SK-N-MC (cell line): ENCODE results near the gene HOXB1.

Source experiments
- EZH2 ChIP-seq: fragments of 200-600 bp; sonication (generic); IDR thresholded peaks from one replicate; pipeline ENCODE4 v1.6.1; 2017; ENCODE audit warnings: antibody characterized with exemption
- FOXP2 ChIP-seq: optimal IDR thresholded peaks from 2 replicates; pipeline ENCODE3; 2011; ENCODE audit warnings: mild to moderate bottlenecking, moderate library complexity; ENCODE audit not compliant: insufficient read depth; ENCODE audit errors: extremely low read length, control extremely low read depth
- POLR2AphosphoS5 ChIP-seq: IDR thresholded peaks from 2 replicates; pipeline ENCODE4 v1.6.1; 2012; ENCODE audit warnings: mild to moderate bottlenecking, low read depth, low read length, borderline replicate concordance

DNA sequence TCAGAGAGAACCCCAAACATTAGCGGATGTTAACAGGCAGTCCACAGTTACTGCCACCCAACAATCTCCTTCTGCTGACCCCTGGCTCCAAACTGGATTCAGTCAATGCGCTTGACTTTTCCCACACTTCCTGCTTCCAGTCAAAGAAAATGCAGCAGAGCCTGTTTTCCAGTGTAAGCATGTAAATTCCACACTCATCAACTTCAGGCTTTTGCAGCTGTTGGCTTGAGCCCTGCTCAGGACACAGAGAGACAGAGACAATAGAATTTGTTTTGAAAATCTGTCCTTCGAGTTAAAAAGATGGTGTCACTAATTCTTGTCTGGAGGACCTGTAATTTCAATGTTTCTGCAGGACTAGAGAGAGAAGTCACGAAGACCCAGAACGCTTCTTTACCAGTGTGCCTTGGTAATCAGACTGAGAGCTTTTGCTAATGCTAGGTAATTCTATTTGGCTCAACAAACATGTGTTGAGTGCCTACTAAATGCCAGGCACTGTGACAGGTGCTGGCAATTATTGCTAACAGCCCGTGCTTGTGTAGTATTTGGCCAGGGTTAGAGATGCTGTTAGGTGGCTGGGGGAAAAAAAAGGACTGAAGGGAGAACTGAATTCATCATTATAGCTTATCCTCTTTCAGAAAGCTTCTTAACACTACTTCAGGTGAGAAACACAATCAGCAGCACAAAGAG, 32.5 kb downstream of the HOXB1 start:
- TF ChIP-seq EZH2 (no peak), POLR2AphosphoS5 (no peak), FOXP2 (no peak)
